PC-3 (cell line): ENCODE measurements around the gene GATA2. TPM values are rescaled to one million over a fixed set of nuclear protein-coding genes. Genes with fewer than 3 reads are reported as not detected.

ENCODE experiments used
- ATAC-seq: fragments of 200-7000 bp; cut with Tn5 transposase; 2 replicates; pipeline ENCODE4 v1.9.1; 2020; ENCODE audit warnings: mild to moderate bottlenecking, moderate library complexity
- BruUV-seq: library from RNA; stranded (reverse); fragments of 400-500 nt; replicated peaks from 2 replicates; lab custom pipeline; 2021; lab: Mats Ljungman, UMichigan
- CTCF ChIA-PET: fragments of 300-600 bp; sonication (Branson Sonifier 250); formaldehyde crosslinking; loops from one replicate; lab custom pipeline; 2022; ENCODE audit warnings: antibody characterized with exemption; lab: Charles Lee
- POLR2A ChIA-PET: fragments of 300-600 bp; sonication (Branson Sonifier 250); formaldehyde crosslinking; loops from one replicate; lab custom pipeline; 2022; ENCODE audit warnings: antibody characterized with exemption; ENCODE audit not compliant: unreplicated experiment; lab: Charles Lee
- DNase-seq: peaks from one replicate; pipeline ENCODE4 v3.0.0-alpha.2; 2015
- H2AFZ ChIP-seq: fragments of 300-600 bp; sonication (generic); 2 replicates; pipeline ENCODE4 v1.6.0; 2016; ENCODE audit warnings: antibody characterized with exemption, low read length
- H3F3A ChIP-seq: fragments of 300-600 bp; sonication (generic); one replicate; pipeline ENCODE4 v1.6.0; 2017; ENCODE audit warnings: antibody characterized with exemption, low read length, control low read depth, mild to moderate bottlenecking; ENCODE audit not compliant: unreplicated experiment
- H3K27ac ChIP-seq: fragments of 300-600 bp; sonication (generic); 2 replicates; pipeline ENCODE4 v1.5.1; 2016; ENCODE audit warnings: mild to moderate bottlenecking, low read length
- H3K27me3 ChIP-seq: fragments of 300-600 bp; sonication (generic); 2 replicates; pipeline ENCODE4 v1.6.1; 2016; ENCODE audit warnings: low read length, mixed read lengths
- H3K36me3 ChIP-seq: fragments of 300-600 bp; sonication (generic); 2 replicates; pipeline ENCODE4 v1.6.1; 2016; ENCODE audit warnings: low read depth, mixed run types, low read length, mixed read lengths
- H3K4me1 ChIP-seq: fragments of 300-600 bp; sonication (generic); 2 replicates; pipeline ENCODE4 v1.5.1; 2016; ENCODE audit warnings: low read length; ENCODE audit not compliant: insufficient read depth
- H3K4me2 ChIP-seq: fragments of 300-600 bp; sonication (generic); 2 replicates; pipeline ENCODE4 v1.6.0; 2016; ENCODE audit warnings: low read length
- H3K4me3 ChIP-seq: fragments of 300-600 bp; sonication (generic); 2 replicates; pipeline ENCODE4 v1.5.1; 2016; ENCODE audit warnings: mild to moderate bottlenecking, low read length, mixed read lengths
- H3K79me2 ChIP-seq: fragments of 300-600 bp; sonication (generic); 2 replicates; pipeline ENCODE4 v1.6.1; 2017; ENCODE audit warnings: low read length, mixed read lengths
- H3K9ac ChIP-seq: fragments of 300-600 bp; sonication (generic); 2 replicates; pipeline ENCODE4 v1.6.0; 2016; ENCODE audit warnings: mild to moderate bottlenecking, low read length
- H3K9me2 ChIP-seq: fragments of 300-600 bp; sonication (generic); replicated peaks from 2 replicates; pipeline ENCODE4 v1.6.1; 2016; ENCODE audit warnings: mixed run types, low read length, mixed read lengths
- H3K9me3 ChIP-seq: fragments of 300-600 bp; sonication (generic); 2 replicates; pipeline ENCODE4 v1.6.1; 2016; ENCODE audit warnings: low read length, mixed read lengths
- H4K20me1 ChIP-seq: fragments of 300-600 bp; sonication (generic); 2 replicates; pipeline ENCODE4 v1.6.1; 2016; ENCODE audit warnings: low read length, mixed read lengths
- CTCF ChIP-seq: fragments of 300-600 bp; sonication (generic); conservative IDR thresholded peaks from 2 replicates; pipeline ENCODE4 v1.5.1; 2017; ENCODE audit warnings: antibody characterized with exemption, low read depth, mild to moderate bottlenecking, low read length
- EZH2 ChIP-seq: fragments of 300-600 bp; sonication (generic); IDR thresholded peaks from one replicate; pipeline ENCODE4 v1.6.1; 2017; ENCODE audit warnings: antibody characterized with exemption, mild to moderate bottlenecking, low read length; ENCODE audit not compliant: unreplicated experiment
- EZH2phosphoT487 ChIP-seq: fragments of 300-600 bp; sonication (generic); IDR thresholded peaks from 2 replicates; pipeline ENCODE4 v1.6.1; 2018; ENCODE audit warnings: mild to moderate bottlenecking, antibody characterized with exemption, low read length, borderline replicate concordance
- intact Hi-C: fragments of 100-400 bp; cut with micrococcal nuclease; formaldehyde crosslinking; loops from 2 replicates; pipeline ENCODE4 v1.9.0; 2023
- total RNA-seq: library from RNA; depleted of rRNA; stranded (reverse); fragments of >200 nt; gene quantifications from 2 replicates; pipeline ENCODE4 v1.2.3, GENCODE V29; 2014

The GATA2 gene
- total RNA-seq, 1 experiment from 2014 or later: 32.4 TPM

- Histone ChIP-seq H3K9me2 (no peaks in the 10 kb centered on the region), H3K4me3 (no peak overlapping the region), H3K4me1 (no peaks in the 10 kb centered on the region), H2AFZ (no peak overlapping the region), H3K79me2 (no peaks in the 10 kb centered on the region), H4K20me1 (no peaks in the 10 kb centered on the region), H3F3A (no peaks in the 10 kb centered on the region), H3K9me3 (no peaks in the 10 kb centered on the region), H3K36me3 (no peaks in the 10 kb centered on the region), H3K4me2 (no peak overlapping the region), H3K27me3 (no peaks in the 10 kb centered on the region), H3K27ac (no peak overlapping the region), H3K9ac (no peak overlapping the region)
- no TSS peak for BruUV-seq
- no peak for ATAC-seq
- intact Hi-C loops: no loop called here
- ChIA-PET CTCF (no interaction called here), POLR2A (no interaction called here)
- no peak for DNase-seq
- TF ChIP-seq CTCF (no peak), EZH2 (no peak), EZH2phosphoT487 (no peak)
Measured at GRCh38 chr3:128470134-128470899, 22.7 kb downstream of the GATA2 start.

- ChIA-PET POLR2A (no interaction called here), CTCF (no interaction called here)
- Histone ChIP-seq H3K79me2 (no peaks in the 10 kb centered on the region), H3K9me2 (no peaks in the 10 kb centered on the region), H3K4me2 (no peak overlapping the region), H3K9ac (no peak overlapping the region), H2AFZ (no peak overlapping the region), H3K9me3 (no peaks in the 10 kb centered on the region), H3K36me3 (no peaks in the 10 kb centered on the region), H3K27me3 (no peaks in the 10 kb centered on the region), H4K20me1 (no peaks in the 10 kb centered on the region), H3F3A (no peaks in the 10 kb centered on the region), H3K27ac (no peak overlapping the region), H3K4me1 (no peaks in the 10 kb centered on the region), H3K4me3 (no peak overlapping the region)
- ATAC-seq (no peak), DNase-seq (no peak)
- TF ChIP-seq EZH2phosphoT487: no peak
- no TSS peak for BruUV-seq
- intact Hi-C loops: no loop called here
Measured at GRCh38 chr3:128469556-128469955, 23.4 kb downstream of the GATA2 start.

- CTCF ChIA-PET: no interaction called here
- no peaks in the 10 kb centered on the region for H3K27me3 ChIP-seq
- DNase-seq (no peak), ATAC-seq (no peak)
- no peaks in the 10 kb centered on the region for H3K9me2 ChIP-seq
- H3K9me3 ChIP-seq: no peaks in the 10 kb centered on the region
- no peak overlapping the region for H3K9ac ChIP-seq
- no peaks in the 10 kb centered on the region for H3K4me1 ChIP-seq
- no peak for TF ChIP-seq CTCF
- TF ChIP-seq EZH2phosphoT487: no peak
- TF ChIP-seq EZH2: no peak
- no peak overlapping the region for H3K27ac ChIP-seq
- H2AFZ ChIP-seq: no peak overlapping the region
- H3K4me2 ChIP-seq: no peak overlapping the region
- intact Hi-C loops: no loop called here
- no peaks in the 10 kb centered on the region for H3F3A ChIP-seq
- no peaks in the 10 kb centered on the region for H3K36me3 ChIP-seq
- no peaks in the 10 kb centered on the region for H3K79me2 ChIP-seq
- BruUV-seq: no TSS peak
- POLR2A ChIA-PET: no interaction called here
- no peak overlapping the region for H3K4me3 ChIP-seq
- no peaks in the 10 kb centered on the region for H4K20me1 ChIP-seq
Measured at GRCh38 chr3:128468791-128469527, 24.0 kb downstream of the GATA2 start.
